ENCODE data around the gene CASKIN2.

CASKIN2 gene

GRCh38 chr17:75548813-75549212, 33.5 kb upstream of the CASKIN2 start:
- no peak for DNase-seq

GRCh38 chr17:75547091-75547490, 31.8 kb upstream of the CASKIN2 start:
- DNase-seq, result no peak

- DNase-seq, result no peak
These were observed 30.8 kb upstream of the CASKIN2 start for GRCh38 chr17:75546181-75546580.

GRCh38 chr17:75544250-75544649, 28.9 kb upstream of the CASKIN2 start:
- DNase-seq, result no peak

- DNase-seq, result no peak
These were observed 27.5 kb upstream of the CASKIN2 start for GRCh38 chr17:75542728-75543336.

- no peak for DNase-seq
These were observed 26.9 kb upstream of the CASKIN2 start for GRCh38 chr17:75542229-75542628.

GRCh38 chr17:75540923-75541503, 25.7 kb upstream of the CASKIN2 start:
- DNase-seq, result no peak

GRCh38 chr17:75539967-75540729, 24.8 kb upstream of the CASKIN2 start:
- no peak for DNase-seq

- DNase-seq, result no peak
These were observed 21.0 kb upstream of the CASKIN2 start for GRCh38 chr17:75536366-75536765.

- no peak for DNase-seq
These were observed 20.5 kb upstream of the CASKIN2 start for GRCh38 chr17:75535871-75536270.

- peak; percentile 52 for DNase-seq
These were observed 19.8 kb upstream of the CASKIN2 start for GRCh38 chr17:75535119-75535537.

GRCh38 chr17:75531721-75532072, 16.4 kb upstream of the CASKIN2 start:
- DNase-seq, result no peak

GRCh38 chr17:75530837-75531720, 15.7 kb upstream of the CASKIN2 start:
- DNase-seq, result no peak

GRCh38 chr17:75526555-75527270, 11.4 kb upstream of the CASKIN2 start:
- DNase-seq, result no peak

GRCh38 chr17:75525806-75526554, 10.6 kb upstream of the CASKIN2 start:
- no peak for DNase-seq

- DNase-seq, result no peak
These were observed 9.9 kb upstream of the CASKIN2 start, which contains the start of gene LLGL2 for GRCh38 chr17:75524970-75525805. Gene LLGL2, plus strand, starts transcription at chr17:75525697. Its CDS starts 17,730 bp downstream, at chr17:75543427.

- no peak for DNase-seq
These were observed 9.1 kb upstream of the CASKIN2 start for GRCh38 chr17:75524269-75524969.

GRCh38 chr17:75523647-75524046, 8.3 kb upstream of the CASKIN2 start:
- DNase-seq, result no peak

- DNase-seq, result no peak
These were observed 6.8 kb upstream of the CASKIN2 start for GRCh38 chr17:75521951-75522727.

Data from NK-92 treated with Interleukin-12 subunit alpha and Interleukin-12 subunit beta, amount 100 ng/mL, for 24 hours (cell line).